Right lobe of liver (tissue), 6 donors: ENCODE data around the gene VPS25. TPM values are rescaled to one million over a fixed set of nuclear protein-coding genes. Genes with fewer than 3 reads are reported as not detected.

Experiments
- ATAC-seq, 4 donors: fragments of 200-7000 bp; cut with Tn5 transposase; one replicate each; pipeline ENCODE4 v1.9.1; 2020; ENCODE audit warnings: mild to moderate bottlenecking in 4 of 4, moderate library complexity in 4 of 4
- DNase-seq, 3 donors: peaks; one replicate each; pipeline ENCODE4 v3.0.0-alpha.2; 2020
- H3K27ac ChIP-seq, 3 donors: fragments of 200-600 bp; one replicate each; pipeline ENCODE4 v1.8.0; 2022
- H3K27me3 ChIP-seq, 2 donors: fragments of 200-600 bp; one replicate each; pipeline ENCODE4 v1.8.0; 2022
- H3K36me3 ChIP-seq, 4 donors: fragments of 200-600 bp; sonication (generic) in 1 of 4; one replicate each; pipeline versions ENCODE4 v1.5.1 to v1.8.0; 2017 to 2022; ENCODE audit warnings: control low read depth in 1 of 4
- H3K4me1 ChIP-seq, 4 donors: fragments of 200-600 bp; sonication (generic) in 1 of 4; one replicate each; pipeline versions ENCODE4 v1.5.1 to v1.8.0; 2017 to 2022; ENCODE audit warnings: control low read depth in 1 of 4
- H3K4me3 ChIP-seq, 3 donors: fragments of 200-600 bp; one replicate each; pipeline ENCODE4 v1.8.0; 2022
- H3K9me3 ChIP-seq, 4 donors: fragments of 200-600 bp; sonication (generic) in 1 of 4; one replicate each; pipeline versions ENCODE4 v1.5.1 to v1.8.0; 2017 to 2022; ENCODE audit warnings: control low read depth in 1 of 4
- POLR2A ChIP-seq: fragments of 450-650 bp; IDR thresholded peaks from one replicate; pipeline ENCODE4 v1.6.1; 2017; ENCODE audit warnings: antibody characterized with exemption, mild to moderate bottlenecking
- WGBS: methylation state at CpG from one replicate; pipeline ENCODE4 v1.1.6; 2018; ENCODE audit warnings: low coverage, low lambda C conversion rate; ENCODE audit not compliant: insufficient coverage; ENCODE audit errors: missing lambda C conversion rate; 5-methylcytosine and 5-hydroxymethylcytosine counted together
- intact Hi-C, 2 donors: fragments of 100-400 bp; cut with DNase I; formaldehyde crosslinking; loops; one replicate each; pipeline versions ENCODE4 v1.11.2 to v1.14.1; 2022
- total RNA-seq, 6 experiments: library from RNA; depleted of rRNA in 2 of 6; stranded (reverse); fragments of >200 nt in 2 of 6; fragmentation: NEBNext Ultra II Directional in 3 of 6; extraction: Animal tissue kit (Norgen Biotek cat#: 25700) in 3 of 6; gene quantifications; one replicate each; pipeline versions ENCODE4 v1.1.0 to v1.2.4, GENCODE V29; 2016 to 2023
- TF ChIP-seq, protein P1 (sequence below), 4 donors: fragments of 200-600 bp in 3 of 4; fragments of 450-650 bp in 1 of 4; IDR thresholded peaks; one replicate each; pipeline versions ENCODE4 v1.5.1 to v1.8.0; 2016 to 2022; ENCODE audit warnings: antibody characterized with exemption in 4 of 4, mild to moderate bottlenecking in 2 of 4
- donor health status: DM: no; HTN: yes; CAD: no.
- donor health status: DM: no; HTN: no; CAD: no.
- donor health status: DM: no; HTN: no; CAD: no.
- donor health status: DM: no; HTN: yes; CAD: no.
- donor health status: DM: no; HTN: yes; CAD: no.

VPS25 gene
- total RNA-seq, 6 experiments from 2014 or later, result 28.3 to 47.0 (median 33.6) TPM

DNA sequence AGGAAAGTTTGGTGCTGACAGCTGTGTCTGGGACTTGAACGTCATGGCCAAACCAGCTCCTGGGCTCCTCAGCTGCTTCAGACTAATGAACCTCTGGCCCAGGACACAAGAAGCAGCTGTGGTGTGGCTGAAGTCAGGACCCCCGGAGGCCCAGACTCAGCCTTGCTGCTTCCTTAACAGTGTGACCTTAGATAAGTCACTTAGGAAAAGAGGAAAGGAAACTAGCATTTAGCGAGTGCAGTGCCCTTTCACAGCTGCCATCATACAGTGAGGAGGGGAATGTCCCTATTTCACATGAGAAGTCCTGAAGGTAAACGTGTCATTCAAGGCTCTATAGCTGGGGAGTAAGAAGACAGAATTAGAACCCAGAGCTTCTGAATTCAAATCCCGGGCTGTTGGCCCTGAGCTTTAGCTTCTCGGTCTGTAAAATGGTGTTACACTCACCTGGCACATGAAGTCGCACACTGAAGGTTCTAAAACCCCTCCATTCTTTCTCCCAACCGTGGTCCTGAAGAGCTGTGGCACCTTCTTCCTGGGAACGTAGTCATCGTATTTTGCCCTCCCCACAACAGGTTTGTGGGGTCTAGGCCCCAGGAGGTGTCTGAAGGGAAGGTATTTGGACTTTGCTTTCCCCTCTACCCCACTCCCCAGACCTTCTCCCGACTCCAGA is 13.1 kb upstream of the VPS25 start:
- DNase-seq, result no peak
- Histone ChIP-seq H3K36me3 (no peaks in the 10 kb centered on the region), H3K27me3 (no peaks in the 10 kb centered on the region), H3K9me3 (no peaks in the 10 kb centered on the region), H3K4me3 (peak overlapping the region in 2 of 3 donors; percentile 38 to 47), H3K4me1 (peaks cover 0 to 15% (median 0%) of the 10 kb centered on the region in 4 donors), H3K27ac (peak overlapping the region in 1 of 3 donors; percentile 38)
- intact Hi-C loops, result loop anchor here (5.0 to 10.0 kb wide), 2 partner anchors 38 to 45 kb away; no protein-coding TSS in a partner anchor
- TF ChIP-seq POLR2A, result no peak
- TF ChIP-seq, protein P1, sequence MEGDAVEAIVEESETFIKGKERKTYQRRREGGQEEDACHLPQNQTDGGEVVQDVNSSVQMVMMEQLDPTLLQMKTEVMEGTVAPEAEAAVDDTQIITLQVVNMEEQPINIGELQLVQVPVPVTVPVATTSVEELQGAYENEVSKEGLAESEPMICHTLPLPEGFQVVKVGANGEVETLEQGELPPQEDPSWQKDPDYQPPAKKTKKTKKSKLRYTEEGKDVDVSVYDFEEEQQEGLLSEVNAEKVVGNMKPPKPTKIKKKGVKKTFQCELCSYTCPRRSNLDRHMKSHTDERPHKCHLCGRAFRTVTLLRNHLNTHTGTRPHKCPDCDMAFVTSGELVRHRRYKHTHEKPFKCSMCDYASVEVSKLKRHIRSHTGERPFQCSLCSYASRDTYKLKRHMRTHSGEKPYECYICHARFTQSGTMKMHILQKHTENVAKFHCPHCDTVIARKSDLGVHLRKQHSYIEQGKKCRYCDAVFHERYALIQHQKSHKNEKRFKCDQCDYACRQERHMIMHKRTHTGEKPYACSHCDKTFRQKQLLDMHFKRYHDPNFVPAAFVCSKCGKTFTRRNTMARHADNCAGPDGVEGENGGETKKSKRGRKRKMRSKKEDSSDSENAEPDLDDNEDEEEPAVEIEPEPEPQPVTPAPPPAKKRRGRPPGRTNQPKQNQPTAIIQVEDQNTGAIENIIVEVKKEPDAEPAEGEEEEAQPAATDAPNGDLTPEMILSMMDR (IDR thresholded peaks at IDR 0.05), result no peak
- 49% methylated on average over 7 of the region's 11 CpGs for WGBS
- peak in 3 of 4 donors; percentile 24 to 39 (median 27) for ATAC-seq

DNA sequence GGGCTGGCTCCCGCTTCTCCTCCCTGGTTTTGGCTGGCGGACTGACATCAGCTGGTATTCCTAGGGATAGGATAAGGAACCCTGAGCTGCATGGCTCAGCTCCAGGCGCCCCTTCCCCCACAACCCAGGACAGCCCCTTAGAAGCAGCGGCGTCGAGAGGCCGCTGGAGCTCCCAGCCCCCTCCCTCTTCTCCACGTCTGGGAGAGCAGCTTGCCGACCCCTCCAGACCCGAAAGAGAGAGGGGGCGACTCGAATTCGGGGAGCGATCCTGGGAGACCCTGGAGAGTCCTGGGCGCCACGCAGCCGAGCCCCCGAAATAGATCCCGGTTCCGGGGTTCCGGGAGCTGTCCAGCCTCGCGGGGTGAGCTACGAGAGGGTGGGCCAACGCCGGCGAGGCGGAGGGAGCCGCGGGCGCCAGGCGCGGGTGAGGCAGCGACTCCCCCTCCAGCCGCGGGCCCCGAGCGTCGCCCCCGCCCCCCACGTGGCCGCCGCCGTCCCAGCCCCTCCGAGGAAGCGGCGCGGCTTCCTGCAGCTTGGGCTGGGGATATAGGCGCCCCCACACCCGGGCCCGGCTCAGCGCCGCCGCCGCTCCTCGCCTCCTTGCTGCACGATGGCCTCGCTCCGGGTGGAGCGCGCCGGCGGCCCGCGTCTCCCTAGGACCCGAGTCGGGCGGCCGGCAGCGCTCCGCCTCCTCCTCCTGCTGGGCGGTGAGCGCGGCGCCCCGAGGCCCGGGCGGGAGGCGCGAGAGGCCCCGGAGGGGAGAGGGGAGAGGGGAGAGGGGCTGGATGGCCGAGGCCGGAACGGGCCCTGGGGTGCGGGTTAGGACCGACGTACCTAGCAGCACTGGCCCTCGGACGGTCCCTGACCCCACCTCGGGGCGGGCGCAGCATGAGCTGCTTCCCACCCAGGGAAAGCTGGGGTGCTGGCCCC is 12.3 kb upstream of the VPS25 start, which contains the start of gene RAMP2:
TSS of gene RAMP2 (plus strand) at position 576 of the 930 bp plus-strand sequence. CDS start at position 611, 35 bp downstream.
- H3K9me3 ChIP-seq, result no peaks in the 10 kb centered on the region
- H3K36me3 ChIP-seq, result no peaks in the 10 kb centered on the region
- H3K27ac ChIP-seq, result peak within 1 kb of the TSS; percentile 18 to 59 (median 21)
- DNase-seq (peak in 1 of 3 donors; percentile 36), ATAC-seq (peak; percentile 15 to 57 (median 22))
- WGBS, result 18% methylated on average over 14 of the region's 92 CpGs
- intact Hi-C loops, result loop anchor here (5.0 to 10.0 kb wide), 2 partner anchors 39 to 46 kb away; no protein-coding TSS in a partner anchor
- H3K4me3 ChIP-seq, result peak within 1 kb of the TSS; percentile 32 to 47 (median 38)
- no peak for TF ChIP-seq POLR2A
- TF ChIP-seq, protein P1 (IDR thresholded peaks at IDR 0.05), result no peak
- H3K27me3 ChIP-seq, result no peaks in the 10 kb centered on the region
- peaks cover 0 to 15% (median 0%) of the 10 kb centered on the region in 4 donors for H3K4me1 ChIP-seq

DNA sequence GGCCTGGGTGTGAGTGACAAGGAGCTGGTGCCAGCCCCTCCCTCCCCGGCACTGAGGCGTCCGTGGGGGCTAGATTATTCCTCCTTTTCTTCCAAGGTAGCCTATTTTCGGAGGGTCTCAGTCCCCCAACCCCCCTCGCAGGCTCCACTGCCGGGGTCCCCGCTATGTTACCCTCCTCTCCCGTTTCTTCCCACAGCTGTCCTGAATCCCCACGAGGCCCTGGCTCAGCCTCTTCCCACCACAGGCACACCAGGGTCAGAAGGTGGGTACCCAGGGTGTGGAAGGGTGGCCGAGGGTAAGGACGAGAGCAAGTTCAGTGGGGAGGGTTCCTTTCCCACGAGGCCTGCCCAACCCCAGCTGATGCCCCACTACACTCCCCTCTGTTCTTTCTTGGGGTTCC is 11.6 kb upstream of the VPS25 start:
- H3K9me3 ChIP-seq, result no peaks in the 10 kb centered on the region
- WGBS, result 67% methylated on average over 1 of the region's 12 CpGs
- peaks cover 0 to 15% (median 0%) of the 10 kb centered on the region in 4 donors for H3K4me1 ChIP-seq
- DNase-seq, result no peak
- intact Hi-C loops, result loop anchor here (5.0 to 10.0 kb wide), 2 partner anchors 39 to 47 kb away; no protein-coding TSS in a partner anchor
- H3K36me3 ChIP-seq, result no peaks in the 10 kb centered on the region
- H3K4me3 ChIP-seq, result peak overlapping the region; percentile 32 to 47 (median 38)
- no peak for ATAC-seq
- H3K27me3 ChIP-seq, result no peaks in the 10 kb centered on the region
- TF ChIP-seq, protein P1 (IDR thresholded peaks at IDR 0.05), result no peak
- no peak for TF ChIP-seq POLR2A
- peak overlapping the region; percentile 18 to 59 (median 21) for H3K27ac ChIP-seq

DNA sequence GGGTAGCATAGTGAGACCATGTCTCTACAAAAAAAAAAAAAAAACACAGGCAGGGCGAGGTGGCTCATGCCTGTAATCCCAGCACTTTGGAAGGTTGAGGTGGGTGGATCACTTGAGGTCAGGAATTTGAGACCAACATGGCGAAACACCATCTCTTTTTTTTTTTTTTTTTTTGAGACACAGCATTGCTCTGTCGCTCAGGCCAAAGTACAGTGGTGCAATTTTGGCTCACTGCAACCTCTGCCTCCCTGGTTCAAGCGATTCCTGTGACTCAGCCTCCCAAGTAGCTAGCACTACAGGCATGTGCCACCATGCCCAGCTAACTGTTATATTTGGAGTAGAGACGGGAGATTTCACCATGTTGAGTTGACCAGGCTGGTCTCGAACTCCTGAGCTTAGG is 7.1 kb upstream of the VPS25 start:
- Histone ChIP-seq H3K4me3 (no peak overlapping the region), H3K4me1 (peaks cover 0 to 4% (median 0%) of the 10 kb centered on the region in 4 donors), H3K27ac (no peak overlapping the region), H3K27me3 (no peaks in the 10 kb centered on the region), H3K9me3 (no peaks in the 10 kb centered on the region), H3K36me3 (no peaks in the 10 kb centered on the region)
- TF ChIP-seq POLR2A, result no peak
- 49% methylated on average over 4 of the region's 6 CpGs for WGBS
- ATAC-seq (peak in 1 of 4 donors; percentile 24), DNase-seq (no peak)
- intact Hi-C loops, result loop anchor here in 1 of 2 donors (10.0 kb wide), 1 partner anchor 51 kb away; no protein-coding TSS in a partner anchor
